Fibroblast of the conjunctiva (primary cell): Measurements from ENCODE around the gene ZDHHC8.

Experiments used
- DNase-seq: peaks from one replicate; pipeline ENCODE4 v3.0.0-alpha.2; 2010; ENCODE audit warnings: low read depth

Gene ZDHHC8

DNA sequence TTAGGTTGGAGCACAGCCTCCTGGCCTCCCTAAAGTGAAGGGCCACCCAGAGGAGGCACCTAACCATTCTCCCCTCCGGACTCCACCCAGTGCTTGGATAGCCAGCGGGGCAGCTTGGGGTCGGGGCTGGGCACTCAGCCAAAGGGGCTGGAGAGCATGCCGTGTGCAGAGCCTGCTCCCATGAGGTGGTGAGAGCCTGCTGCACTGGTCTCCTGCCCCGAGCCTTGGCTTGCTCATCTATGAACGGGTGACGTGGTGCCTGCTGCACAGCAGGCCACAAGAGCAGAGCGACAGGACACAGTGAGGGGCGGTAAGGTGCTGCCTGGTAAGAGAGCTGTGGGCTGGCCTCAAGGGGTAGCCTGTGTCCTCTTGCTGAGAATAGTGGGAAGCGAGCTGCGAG, 33.3 kb downstream of the ZDHHC8 start:
- DNase-seq, result no peak

DNA sequence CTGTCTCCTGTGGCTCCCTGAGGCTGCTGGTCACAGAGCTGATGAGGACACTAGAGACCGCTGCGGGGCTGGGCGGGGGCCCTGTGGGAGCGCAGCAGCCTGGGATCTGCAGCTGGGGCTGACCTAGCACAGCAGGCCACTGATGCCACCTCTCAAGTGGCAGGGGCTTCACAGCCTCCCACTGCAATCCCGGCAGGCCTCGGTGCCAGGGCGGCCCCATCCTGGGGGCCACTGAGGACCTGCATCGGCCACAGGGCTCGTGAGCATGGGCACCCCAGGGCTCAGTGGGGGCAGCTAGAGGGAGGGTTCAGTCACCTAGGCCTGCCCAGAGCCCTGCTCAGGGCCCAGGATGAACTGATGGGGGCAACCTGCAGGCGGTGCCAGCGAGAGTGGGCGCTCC, 33.8 kb downstream of the ZDHHC8 start:
- no peak for DNase-seq

DNA sequence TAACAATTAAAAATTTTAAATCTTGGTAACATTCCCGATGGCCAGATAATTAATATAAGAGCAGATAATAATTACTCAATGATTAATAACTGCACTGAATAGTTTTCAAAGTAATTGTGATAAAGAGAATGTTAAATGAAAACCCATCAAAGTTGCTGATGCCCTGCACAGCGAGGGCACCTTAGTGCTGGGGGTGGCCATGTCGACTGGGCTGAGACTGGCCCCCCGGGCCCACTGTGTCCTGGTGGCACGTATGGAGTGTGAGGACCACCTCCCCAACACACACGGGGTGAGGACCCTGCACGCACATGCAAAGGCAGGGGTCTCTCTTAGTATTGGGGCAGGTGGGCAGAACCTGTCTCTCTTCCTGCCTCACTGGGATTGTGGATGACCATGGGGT, 34.3 kb downstream of the ZDHHC8 start:
- DNase-seq, result no peak

DNA sequence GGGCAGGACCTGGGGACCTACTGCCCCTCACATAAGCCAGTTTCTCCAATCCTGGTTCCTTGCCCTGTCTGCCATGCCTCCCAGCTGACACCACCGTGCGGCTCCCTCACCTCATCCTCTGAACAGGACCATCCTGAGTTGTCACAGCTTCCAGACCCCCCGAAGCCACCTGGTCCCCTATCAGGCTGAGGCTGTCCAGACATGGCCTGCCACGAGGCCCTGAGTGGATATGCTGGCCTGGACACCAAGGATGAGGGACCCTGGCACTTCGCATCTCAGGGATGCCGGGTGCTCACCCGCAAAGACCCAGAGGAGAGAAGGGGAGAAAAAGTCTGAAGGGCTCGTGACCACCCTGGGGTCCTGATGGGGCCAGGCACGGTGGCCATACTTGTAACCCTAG, 35.1 kb downstream of the ZDHHC8 start:
- no peak for DNase-seq

GRCh38 chr22:20167643-20168322, 36.2 kb downstream of the ZDHHC8 start:
- no peak for DNase-seq

GRCh38 chr22:20169253-20169822, 37.7 kb downstream of the ZDHHC8 start:
- no peak for DNase-seq

GRCh38 chr22:20170170-20170569, 38.6 kb downstream of the ZDHHC8 start:
- no peak for DNase-seq

DNA sequence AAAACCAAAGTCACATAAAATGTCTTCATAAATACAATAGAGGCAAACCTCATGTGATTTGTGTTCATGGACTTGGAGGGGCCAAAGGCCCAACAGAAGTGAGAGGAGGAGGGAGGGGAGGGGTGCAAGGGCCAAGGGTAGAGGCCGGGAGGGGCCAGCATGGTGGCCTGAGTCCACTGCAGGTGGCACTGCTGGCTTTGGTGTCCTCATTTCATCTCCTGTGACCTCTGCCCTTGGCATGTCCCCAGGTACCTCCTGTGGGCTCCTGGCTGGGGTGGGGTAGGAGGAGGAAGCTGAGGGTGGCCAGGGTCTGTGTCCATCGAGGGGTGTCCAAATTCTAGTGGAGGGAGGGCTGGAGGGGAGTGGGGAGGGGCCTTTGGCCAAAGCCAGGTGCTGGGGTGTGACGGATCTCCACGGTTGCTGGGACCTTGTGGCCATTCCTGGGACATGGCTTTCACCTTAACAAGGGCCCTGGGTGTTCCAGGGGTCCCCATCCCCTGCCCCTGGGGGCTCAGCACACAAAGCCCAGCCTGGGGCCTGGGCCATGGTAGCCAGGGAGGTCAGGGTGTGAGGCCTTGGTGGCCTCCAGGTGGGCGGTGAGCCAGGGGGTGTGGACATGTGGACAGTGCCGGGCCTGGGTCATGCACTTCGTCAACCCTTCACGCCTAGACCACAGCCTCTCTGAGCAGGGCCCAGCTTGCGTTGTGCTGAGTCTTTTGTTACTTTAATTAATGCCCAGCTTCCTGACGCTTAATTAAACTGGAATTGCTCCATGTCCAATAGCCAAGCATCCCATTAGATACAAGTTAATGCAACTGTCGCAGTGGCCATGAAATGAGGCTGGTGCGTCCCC, 39.9 kb downstream of the ZDHHC8 start:
- no peak for DNase-seq

DNA sequence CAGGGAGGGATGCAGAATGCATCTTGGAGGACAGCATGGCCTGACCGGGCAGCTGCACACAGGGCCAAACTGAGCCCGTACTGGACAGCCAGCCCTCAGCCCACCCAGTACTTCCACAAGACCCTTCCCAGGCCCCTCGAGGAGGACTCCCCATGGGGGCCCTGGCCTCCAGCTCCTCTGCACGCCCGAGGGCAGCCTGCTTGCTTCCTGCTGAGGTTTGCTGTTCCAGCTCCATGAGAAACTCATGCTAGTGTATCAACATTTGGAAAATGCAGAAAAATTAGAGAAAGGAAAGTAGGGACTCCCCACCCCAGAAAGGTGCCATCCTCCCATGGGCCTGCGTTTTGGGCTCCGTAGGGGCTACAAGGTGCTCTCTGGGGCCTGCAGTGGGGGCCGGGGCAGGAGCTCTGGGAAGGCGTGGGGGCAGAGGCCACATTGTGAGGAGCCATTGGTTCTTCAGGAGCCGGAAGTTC, 40.6 kb downstream of the ZDHHC8 start:
- no peak for DNase-seq

DNA sequence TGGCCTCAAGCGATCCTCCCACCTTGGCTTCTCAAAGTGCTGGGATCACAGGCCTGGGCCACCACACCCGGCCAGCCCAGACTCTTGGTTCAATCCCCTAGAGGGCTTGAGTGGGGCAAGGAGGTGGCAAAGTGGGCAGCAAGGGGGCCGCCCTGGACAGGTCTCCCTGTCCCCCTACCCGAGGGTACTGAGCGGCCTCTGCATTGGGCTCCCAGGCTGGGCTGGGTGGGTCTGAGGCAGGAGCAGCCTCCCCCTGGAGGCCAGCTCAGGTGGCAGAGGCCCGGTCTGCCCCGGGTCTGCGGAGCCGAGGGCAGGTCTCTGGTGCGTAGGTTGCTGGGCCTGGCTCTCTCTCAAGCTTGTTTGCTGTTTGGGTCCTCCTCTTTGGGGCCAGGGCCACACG, 41.6 kb downstream of the ZDHHC8 start:
- DNase-seq, result no peak

DNA sequence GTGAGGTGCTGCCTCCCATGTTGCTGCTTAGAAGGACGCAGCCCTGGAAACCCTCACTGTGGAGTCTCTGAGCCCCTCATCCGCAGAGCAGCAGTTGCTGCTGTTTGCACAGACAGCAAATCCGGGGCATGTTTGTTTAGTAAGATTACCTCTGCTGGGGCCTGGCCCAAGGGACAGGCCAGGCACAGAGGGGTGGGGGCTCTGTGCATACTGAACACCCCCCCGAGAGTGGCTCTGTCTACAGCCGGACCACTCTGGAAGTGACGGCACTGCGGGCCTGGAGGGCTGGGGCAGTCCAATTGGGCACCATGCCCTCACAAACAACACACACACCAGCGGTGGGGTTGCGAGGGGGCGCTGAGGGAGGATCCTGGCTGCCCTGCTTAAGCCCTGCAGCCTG, 42.2 kb downstream of the ZDHHC8 start:
- DNase-seq, result no peak

DNA sequence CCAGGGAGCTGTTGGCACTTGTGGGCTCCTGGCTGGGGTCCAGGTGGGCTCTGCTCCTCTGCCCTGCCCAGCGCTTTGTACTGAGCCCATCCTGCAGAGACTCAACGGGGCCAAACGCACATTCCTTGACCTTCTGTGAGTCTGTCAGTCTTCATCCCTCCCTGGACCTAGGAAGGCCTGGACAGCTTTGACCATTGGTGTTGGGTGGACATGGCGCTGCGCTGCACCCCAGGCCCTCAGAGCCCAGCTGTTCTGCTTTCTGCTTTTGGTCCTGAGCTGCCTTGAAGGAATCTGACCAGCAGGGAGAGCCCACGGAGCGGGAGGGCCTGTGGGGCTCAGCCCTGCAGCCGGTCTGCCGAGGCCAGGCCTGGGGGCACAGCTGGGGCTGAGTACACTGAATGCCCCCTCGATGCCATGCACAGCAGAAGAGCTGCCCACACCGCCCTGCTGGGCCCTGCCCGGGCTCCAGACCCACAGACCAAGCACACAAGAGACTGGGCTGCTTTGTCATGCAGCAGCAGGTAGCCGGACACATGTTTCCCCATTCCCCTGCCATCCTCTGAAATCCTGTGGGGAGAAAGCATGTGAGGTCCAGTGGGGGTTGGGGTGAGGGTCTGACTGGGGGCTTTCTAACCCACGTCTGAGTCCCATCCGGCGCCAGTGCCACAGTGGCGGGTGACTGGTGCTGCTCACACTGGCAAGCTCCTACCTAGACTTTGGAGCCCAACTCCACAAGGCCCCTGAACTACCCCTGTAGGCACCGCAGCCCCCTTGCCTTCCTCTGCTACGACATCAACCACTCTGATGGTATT, 43.4 kb downstream of the ZDHHC8 start:
- no peak for DNase-seq

- no peak for DNase-seq
Observed at GRCh38 chr22:20175597-20175900, 43.9 kb downstream of the ZDHHC8 start.

- no peak for DNase-seq
Observed at GRCh38 chr22:20176421-20177085, 44.9 kb downstream of the ZDHHC8 start.

GRCh38 chr22:20177217-20177911, 45.8 kb downstream of the ZDHHC8 start:
- DNase-seq, result no peak

- no peak for DNase-seq
Observed at GRCh38 chr22:20178075-20178914, 46.7 kb downstream of the ZDHHC8 start.

- DNase-seq, result no peak
Observed at GRCh38 chr22:20178915-20179227, 47.3 kb downstream of the ZDHHC8 start.

DNA sequence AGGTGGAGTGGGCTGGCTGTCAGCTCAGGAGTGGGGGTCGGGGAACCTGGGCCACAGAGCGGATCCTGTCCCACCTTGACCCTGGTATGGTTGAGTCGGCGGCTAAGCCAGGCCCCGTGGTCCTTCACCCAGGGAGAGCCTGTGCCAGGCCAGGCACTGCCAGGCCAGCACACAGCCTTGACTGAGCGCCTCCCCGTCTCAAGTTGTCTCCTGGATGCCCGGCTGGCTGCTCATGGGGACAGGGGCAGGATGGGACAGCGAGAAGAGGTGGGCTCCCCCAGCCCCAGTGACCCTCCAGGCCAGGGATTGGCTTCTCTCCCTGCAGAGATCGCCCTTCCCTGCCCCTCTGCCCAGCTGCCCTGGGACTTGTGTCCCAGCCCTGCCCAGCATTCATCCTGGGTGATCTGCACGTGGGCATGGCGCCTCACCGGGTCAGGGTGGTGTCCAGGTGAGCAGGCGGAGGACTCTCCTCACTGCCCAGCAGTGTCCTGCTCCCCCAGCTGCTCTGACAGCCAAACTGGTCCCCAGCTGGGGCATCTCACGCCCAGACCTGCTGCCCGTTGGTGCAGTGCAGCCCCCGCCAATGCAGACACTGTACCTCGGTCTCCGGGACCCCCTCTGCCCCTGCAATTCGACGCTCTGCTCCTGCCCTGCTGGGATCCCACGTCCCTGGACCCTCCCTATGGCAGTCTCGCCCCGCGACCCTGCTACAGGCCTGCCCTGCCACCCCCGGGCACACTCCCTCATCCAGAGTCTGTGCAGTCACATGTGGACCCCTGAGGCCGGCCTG, 48.0 kb downstream of the ZDHHC8 start:
- no peak for DNase-seq

DNA sequence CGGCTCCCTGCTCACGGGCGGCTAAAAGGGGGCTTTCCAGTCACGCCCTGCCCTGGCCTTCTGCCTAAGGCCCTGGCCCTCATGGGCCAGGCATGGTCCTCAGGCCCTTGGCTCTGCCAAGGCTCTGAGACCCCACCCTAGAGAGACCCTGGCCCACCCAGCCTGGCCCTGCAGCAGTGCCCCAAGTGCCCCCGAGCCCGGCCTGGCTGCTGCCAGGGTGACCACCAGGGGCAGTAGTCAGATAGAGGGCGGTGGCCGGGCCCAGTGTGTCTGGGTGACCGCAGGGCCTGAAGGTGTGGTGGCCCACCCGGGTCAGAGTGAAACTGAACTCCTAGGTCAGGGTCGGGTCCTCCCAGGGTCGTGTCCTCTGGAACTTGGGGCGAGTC, 48.6 kb downstream of the ZDHHC8 start:
- DNase-seq, result no peak

DNA sequence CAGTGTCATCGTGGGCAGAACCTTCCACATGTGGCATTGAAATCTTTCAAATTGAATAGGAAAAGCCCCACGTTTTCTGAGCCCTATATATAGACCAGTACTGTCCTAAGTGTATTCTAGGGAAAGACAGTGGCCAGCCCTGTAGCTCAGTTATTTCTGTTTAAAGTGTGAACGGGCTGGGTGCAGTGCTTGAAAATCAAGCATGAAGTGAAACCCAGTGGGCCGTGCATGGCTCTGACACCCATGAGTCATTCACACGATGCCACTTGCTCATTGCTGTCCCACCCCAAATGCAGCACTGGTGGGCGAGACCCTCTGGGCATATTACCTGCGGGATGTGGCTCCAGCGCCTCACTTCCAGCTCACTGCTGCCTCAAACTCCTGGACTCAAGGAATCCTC, 49.0 kb downstream of the ZDHHC8 start:
- no peak for DNase-seq
